Left renal cortex interstitium (tissue), 4 donors: ENCODE measurements around the gene WDR74. TPM values are rescaled to one million over a fixed set of nuclear protein-coding genes. Genes with fewer than 3 reads are reported as not detected.
"Not testable (repeated sequence)": the region's sequence is repeated elsewhere in the genome, so short reads cannot be mapped to it uniquely, and the experiment has no call there.

Experiments used
- DNase-seq, 4 donors: peaks; one replicate each; pipeline ENCODE4 v3.0.0-alpha.2; 2013; ENCODE audit warnings: low read depth in 4 of 4, low spot score in 2 of 4, missing footprints in 1 of 4
- polyA plus RNA-seq, 4 donors: library from polyadenylated mRNA; unstranded; fragments of 120-200 nt; gene quantifications; one replicate each; pipeline ENCODE4 v1.2.1, GENCODE V29; 2013; ENCODE audit not compliant: insufficient read length in 4 of 4

The WDR74 gene
- 10 to 100 TPM; 34.0 to 50.7 (median 46.2) TPM for polyA plus RNA-seq

DNA sequence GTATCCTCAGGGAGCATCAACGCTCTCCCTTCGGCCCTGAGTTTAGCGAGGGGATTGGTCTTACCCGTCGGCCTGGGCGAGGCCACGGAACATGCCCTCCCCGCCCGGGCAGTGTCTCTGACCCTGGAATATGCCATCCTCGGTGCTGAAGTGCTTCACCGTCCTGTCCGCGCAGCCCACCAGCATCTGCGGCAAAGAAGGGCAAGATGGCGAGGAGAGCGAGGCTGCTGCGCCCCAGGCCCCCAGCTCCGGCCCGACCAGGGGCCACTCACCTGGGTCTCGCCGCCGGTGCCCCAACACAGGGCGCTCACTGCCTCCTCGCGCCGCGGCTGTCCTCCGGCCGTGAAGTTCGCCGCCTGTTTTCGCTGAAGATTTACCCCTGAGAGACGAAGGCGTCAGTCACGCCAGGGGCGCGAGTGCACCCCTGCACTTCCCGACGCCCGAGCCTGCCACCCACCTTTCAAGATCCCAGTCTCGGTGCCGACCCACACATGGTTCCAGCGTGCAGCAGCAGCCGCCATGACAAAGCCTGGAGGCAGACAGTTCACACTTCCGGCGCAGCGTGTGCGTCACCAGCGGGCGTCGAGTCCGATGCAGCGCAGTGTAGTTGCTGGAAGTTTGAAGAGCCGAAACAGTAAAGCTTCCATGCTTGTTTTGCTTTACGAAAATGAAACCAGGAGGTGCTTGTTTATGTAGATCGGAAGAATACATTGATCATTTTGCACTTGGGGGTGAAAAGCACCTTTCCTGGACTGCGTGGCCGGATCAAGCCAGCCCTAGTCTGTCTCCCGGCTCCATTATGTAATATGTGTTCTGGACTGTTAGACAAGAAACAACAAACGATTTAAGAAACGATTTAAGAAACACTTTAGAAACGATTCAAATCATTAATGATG is at the start of gene WDR74:
Gene WDR74, minus strand, starts transcription at position 541 of the 896 bp plus-strand sequence. Its CDS starts 20 bp downstream, at position 521.
- DNase-seq = peak; percentile 82 to 95 (median 88)

DNA sequence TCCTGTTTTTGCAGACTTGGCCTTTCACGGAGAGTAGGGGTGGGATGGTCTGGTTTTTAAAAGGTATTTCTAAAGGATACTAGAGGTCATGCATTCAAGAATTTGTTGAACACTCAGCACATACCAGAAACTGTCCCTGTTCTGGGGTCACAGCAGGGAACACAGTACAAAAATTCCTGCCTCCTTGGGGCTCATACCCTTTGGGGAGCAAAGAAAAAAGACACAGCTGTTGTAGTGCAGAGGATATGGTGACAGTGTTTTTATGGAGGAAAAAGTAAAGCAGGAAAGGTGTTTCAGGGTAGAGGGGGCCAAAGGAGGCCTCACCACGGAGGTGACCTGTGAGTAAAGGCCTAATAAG is 49.7 kb upstream of the WDR74 start:
- no peak for DNase-seq

DNA sequence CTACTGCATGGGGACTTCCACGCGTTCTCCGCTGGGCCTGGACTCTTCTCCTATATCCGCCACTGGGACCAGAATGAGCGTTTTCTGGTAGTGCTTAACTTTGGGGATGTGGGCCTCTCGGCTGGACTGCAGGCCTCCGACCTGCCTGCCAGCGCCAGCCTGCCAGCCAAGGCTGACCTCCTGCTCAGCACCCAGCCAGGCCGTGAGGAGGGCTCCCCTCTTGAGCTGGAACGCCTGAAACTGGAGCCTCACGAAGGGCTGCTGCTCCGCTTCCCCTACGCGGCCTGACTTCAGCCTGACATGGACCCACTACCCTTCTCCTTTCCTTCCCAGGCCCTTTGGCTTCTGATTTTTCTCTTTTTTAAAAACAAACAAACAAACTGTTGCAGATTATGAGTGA is 49.0 kb upstream of the WDR74 start:
- DNase-seq = no peak

DNA sequence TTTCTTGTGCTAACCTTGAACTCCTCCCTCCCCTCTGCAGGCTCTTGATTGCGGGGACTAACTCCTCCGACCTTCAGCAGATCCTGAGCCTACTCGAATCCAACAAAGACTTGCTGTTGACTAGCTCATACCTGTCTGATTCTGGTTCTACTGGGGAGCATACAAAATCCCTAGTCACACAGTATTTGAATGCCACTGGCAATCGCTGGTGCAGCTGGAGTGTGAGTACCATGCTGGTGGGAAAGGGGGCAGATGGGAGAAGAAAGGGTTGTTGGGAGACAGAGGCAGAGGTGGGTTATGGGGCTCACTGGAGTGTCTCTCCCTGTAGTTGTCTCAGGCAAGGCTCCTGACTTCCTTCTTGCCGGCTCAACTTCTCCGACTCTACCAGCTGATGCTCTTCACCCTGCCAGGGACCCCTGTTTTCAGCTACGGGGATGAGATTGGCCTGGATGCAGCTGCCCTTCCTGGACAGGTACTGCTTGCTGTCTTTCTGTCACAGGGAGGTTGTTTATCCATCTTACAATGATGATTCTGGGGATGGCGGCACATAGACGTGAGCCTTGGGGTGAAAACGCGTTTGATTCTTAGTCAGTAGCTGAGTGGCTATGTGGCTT is 45.9 kb upstream of the WDR74 start:
- DNase-seq = no peak

DNA sequence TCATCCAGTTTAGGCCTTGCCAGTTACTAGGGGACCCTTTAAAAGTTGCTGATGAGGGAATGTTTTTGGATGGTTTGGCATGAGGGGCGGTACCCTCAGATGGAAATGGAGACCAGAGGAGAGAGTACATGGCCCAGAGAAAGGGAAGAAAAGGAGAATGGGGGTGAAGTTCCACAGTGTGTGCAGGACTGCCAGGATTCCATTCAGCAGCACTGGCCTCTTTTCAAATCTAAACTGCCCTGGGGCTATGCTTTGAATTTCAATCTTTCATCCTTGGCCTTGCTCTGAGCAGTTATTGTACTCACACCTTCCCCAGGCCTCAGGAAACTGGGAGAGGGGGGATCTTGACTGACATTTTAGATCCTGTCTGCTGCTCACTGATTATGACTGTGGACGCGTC is 44.3 kb upstream of the WDR74 start:
- DNase-seq = no peak

DNA sequence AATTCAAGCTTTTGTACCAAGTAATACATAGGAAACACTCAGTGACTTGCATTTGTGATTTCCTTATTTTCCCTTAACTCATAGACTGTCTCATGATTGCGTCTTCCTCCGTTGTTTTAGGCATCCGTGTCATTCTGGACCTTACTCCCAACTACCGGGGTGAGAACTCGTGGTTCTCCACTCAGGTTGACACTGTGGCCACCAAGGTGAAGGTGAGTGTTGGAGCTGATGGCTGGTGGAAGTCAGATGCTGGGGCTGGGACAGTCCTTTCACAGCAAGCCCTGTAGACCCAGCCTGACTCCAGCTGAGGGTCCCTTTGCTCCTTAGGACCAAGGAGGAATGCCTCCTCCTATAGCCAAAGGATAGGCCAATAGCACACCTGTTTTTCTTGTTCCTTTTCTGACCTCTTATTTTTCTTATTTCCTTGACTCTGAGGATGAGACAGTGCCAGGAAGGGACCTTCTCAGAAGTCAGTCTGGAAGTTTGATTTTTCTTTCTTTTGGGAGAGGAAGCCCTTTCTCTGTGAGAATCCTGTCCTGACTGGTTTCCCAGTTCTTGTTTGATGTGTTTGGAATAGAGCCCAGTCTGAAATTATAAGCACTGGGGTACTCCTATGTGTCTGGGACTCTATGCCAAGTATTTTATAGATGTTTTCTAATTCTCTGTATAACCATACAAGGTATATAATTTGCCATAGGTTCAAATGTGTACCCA is 43.6 kb upstream of the WDR74 start:
- DNase-seq = no peak

DNA sequence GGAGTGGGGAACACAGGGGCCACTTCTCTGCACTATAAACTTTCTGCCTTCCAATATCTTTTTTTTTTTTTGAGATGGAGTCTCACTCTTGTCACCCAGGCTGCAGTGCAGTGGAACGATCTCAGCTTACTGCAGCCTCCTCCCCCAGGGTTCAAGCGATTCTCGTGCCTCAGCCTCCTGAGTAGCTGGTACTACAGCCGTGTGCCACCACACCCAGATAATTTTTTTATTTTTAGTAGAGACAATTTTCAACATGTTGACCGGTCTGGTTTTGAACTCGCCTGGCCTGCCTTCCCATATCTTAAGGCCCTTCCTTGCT is 43.0 kb upstream of the WDR74 start:
- DNase-seq = no peak

DNA sequence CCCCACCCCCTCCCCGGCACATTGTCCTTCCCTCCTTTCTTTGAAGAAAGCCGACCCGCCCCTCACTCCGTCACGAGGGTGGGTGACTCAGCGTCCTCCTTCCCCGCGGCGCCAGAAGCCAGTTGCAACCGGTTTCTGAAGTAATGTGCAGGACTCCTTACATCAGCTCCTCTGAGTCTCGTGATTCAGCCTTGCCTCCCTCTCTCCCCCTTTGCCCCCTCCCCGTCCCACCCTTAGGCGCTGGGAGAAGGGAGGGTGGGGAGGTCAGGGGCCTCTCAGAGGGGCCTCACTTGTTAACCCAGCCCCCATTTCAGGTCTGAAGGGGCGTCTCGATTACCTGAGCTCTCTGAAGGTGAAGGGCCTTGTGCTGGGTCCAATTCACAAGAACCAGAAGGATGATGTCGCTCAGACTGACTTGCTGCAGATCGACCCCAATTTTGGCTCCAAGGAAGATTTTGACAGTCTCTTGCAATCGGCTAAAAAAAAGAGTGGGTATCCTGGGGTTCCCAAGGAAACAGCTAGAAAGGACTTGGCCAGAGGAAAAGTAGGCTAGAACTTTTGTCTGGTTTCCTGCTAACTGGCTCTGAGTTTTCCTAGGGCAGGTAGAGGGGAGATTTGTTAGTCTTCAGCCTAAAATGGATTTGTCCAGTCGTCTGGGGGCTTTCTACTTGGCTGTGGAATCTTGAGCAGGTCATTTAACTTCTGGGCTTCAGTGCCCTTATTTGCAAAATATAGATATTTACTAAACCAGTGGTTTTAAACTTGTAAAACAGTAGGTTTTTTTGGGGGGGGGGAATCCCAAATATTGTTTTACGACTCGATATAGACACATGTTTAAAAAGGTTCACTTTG is 42.4 kb upstream of the WDR74 start:
- DNase-seq = peak; percentile 82 to 92 (median 88)

DNA sequence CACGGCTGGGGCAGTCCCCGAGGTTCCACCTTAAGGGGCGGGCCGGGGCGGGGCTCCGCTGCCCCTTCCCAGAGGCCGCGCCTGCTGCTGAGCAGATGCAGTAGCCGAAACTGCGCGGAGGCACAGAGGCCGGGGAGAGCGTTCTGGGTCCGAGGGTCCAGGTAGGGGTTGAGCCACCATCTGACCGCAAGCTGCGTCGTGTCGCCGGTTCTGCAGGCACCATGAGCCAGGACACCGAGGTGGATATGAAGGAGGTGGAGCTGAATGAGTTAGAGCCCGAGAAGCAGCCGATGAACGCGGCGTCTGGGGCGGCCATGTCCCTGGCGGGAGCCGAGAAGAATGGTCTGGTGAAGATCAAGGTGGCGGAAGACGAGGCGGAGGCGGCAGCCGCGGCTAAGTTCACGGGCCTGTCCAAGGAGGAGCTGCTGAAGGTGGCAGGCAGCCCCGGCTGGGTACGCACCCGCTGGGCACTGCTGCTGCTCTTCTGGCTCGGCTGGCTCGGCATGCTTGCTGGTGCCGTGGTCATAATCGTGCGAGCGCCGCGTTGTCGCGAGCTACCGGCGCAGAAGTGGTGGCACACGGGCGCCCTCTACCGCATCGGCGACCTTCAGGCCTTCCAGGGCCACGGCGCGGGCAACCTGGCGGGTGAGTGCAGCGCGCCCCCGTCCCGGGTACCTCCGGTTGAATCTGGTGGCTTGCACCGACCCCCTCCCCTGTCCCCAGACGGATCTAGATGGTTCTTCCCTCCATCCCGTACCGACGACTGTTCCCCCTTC is 41.6 kb upstream of the WDR74 start, which contains the start of gene SLC3A2:
Gene SLC3A2, plus strand, starts transcription at position 94 of the 776 bp plus-strand sequence. Its CDS starts 128 bp downstream, at position 222.
- DNase-seq = peak; percentile 72 to 84 (median 81)

DNA sequence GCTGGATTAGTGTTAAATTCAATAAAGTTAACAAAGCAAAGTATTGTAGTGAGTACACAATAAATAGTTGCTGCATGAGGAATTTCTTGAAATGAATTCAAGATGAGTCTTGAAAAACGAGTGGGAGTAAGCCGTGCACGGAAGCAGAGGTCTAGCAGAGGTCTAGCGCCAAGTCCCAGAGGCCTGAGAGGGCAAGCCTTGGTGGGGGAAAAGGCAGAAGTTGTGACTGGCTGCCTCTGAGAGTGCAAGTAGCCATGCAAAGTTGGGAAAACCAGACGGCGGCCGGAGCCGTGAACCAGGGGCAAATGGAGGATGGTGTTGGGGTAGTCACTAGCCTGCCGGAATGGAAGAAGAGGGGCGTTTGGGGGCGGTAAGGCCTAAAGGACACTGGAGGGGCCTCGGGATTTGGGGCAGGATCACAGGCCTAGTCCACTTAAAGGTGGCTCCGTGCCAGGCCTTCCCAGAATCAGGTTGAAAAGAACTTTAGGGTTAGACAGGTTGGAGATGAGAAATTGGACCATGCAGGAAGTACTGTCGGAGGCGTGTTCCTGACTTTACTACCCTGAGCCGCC is 40.9 kb upstream of the WDR74 start:
- DNase-seq = peak in 2 of 4 donors; percentile 79 to 84

DNA sequence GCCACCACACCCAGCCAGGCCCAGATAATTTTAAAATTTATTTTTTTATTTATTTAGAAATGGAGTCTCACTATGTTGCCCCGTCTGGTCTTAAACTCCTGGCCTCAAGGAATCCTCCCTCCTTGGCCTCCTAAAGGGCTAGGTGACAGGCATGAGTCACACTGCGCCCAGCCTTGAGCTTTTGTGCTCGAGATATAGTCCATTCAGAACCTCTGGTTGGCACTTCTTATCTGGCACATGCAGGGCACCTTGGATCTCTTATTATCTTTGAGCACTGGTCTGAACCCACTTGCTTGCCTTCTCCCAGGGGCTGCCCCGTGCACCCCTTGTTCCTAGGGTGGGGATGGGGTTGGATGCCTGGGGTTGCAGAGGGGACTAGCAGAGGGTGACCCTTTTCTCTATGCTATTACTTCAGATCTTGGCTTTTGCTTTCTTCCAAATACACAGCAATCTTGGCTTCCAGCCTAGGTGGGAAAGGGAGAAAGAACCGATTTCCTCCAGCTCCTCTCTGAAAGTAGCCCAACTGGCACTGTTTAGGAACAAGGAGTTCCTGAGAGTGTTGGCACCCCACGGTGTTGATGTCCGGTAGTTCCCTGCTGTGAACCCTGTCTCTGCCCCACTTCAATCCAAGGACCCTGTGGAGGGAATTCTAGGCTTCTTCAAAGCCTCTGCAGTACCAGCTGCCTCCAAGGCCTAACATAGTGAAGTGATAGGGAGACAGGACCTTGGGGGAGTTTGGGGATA is 40.0 kb upstream of the WDR74 start:
- no peak for DNase-seq

DNA sequence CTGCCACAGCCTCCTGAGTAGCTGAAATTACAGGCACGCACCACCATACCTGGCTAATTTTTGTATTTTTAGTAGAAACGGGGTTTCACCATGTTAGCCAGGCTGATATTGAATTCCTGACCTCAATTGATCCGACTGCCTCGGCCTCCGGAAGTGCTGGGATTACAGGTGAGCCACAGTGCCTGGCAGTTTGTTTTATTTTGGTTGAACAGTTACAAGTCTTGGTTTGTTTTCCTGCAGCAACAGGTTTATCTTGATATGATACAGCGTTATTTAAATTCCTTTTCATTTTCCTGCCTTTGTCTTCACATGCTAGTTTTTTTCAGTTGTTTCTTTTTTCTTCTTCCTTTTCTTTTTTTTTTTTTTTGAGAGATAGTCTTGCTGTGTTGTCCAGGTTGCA is 37.3 kb upstream of the WDR74 start:
- DNase-seq = no peak

DNA sequence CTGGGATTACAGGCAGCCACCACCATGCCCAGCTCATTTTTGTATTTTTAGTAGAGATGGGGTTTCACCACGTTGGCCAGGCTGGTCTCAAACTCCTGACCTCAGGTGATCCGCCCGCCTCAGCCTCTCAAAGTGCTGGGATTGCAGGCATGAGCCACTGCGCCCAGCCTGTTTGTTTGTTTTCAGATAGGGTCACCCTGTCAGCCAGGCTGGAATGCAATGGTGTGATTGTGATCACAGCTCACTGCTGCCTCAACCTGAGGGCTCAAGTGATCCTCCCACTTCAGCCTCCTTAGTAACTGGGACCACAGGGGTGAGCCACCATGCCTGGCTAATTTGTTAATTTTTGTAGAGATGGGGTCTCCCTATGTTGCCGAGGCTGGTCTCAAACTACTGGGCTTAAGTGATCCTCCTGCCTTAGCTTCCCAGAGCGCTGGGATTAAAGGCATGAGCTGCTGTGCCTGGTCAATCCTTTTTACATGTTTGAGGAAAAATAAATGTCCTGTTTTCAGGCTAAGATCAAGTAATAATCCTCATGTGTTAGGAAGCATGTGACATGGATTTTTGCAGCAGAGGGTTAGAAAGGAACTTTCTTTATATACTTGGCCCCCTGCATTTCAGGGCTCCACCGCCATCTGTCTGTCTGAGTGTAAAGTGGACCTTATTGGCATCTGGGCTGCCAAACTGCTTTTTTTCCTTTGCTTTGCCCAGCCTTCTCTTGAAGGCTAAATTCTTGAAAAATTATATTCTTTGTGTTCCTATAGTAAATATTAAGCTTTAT is 36.5 kb upstream of the WDR74 start:
- DNase-seq = no peak

DNA sequence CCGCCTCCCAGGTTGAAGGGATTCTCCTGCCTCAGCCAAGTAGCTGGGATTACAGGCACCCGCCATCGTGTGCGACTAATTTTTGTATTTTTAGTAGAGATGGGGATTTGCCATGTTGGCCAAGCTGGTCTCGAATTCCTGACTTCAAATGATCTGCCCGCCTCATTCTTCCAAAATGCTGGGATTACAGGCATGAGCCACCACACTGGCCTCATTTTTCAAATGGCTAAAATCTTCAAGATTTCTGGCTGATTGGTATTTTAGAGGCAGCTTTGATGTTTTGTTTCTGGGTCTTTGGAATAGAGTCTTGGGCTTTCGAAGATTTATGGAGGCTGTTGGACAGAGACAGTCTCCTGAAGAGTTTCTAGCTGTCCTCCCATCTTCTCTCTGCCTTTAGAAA is 35.5 kb upstream of the WDR74 start:
- DNase-seq = no peak

DNA sequence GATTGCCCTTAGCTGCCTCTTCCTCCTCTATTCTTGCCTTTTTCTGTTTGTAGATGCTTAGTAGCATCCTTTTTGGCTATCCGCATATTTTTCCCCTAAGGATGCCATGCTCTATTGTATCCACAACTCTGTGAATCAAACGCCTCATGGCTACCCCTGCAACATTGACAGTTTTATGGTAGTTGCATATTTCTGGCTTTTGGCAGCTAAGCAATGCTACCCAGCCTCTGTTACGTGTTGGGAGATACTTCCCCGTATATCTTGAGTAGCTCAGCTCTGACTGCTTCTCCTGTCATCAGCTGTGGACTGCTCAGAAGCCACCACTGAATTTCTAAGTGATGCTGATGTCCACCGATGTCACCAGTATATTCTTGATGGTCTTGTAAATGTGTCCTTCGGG is 26.2 kb upstream of the WDR74 start:
- DNase-seq = no peak

DNA sequence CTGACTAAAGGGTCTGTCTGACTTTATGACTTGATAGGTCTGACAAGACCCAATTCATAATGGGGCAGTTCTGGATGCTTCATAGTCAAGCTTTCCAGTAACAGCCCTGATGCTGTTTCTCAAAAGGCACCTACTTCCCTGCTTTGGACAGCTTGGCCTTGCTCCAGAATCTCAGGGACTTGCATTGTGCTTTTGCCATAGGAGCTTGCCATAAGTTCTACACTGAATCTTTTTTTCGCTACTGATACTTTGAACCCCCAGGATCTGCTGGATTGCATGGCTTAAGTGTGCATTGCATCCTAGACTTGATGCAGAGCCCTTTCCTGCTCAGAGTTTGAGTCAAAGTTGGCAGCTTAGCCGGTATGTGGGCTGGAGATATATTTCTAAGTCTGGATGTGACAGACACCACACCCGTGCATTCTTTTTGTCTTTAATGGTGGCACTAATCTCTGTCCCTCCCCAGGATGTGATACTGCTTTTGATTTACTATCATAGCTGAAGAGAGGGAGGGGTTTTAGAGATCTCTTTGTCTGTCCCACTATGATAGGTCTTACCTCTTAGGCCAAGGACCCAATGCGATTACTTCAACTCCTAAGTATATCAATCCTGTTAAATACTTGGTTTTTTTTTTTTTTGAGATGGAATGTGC is 24.4 kb upstream of the WDR74 start:
- no peak for DNase-seq

DNA sequence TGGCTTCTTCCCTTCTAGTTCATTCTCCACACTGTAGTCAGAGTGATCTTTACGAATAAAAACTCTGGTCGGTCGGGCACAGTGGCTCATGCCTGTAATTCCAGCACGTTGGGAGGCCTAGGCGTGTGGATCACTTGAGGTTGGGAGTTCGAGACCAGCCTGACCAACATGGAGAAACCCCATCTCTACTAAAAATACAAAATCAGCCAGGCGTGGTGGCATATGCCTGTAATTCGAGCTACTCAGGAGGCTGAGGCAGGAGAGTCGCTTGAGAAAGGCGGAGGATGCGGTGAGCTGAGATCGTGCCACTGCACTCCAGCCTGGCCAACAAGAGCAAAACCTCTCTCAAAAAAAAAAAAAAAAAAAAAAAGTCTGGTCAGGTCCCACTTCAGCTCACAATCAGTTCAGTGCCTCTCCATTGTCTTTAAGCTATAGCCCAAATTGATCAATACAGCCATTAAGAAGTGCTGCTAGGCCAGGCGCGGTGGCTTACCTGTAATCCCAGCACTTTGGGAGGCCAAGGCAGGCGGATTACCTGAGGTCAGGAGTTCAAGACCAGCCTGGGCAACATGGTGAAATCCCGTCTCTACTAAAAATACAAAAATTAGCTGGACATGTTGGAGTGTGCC is 22.3 kb upstream of the WDR74 start:
- not testable (repeated sequence) for DNase-seq
